Activated CD8-positive, alpha-beta memory T cell treated with anti-CD3 and anti-CD28 coated beads, Interleukin-2, amount 50 U/mL, for 1 hour (primary cell): Measurements from ENCODE around the gene C16orf89.

Experiments used
- DNase-seq: peaks from one replicate; pipeline ENCODE4 v3.0.0-alpha.2; 2020; ENCODE audit errors: extremely low read depth

C16orf89 gene

GRCh38 chr16:5003211-5003610 is 62.5 kb downstream of the C16orf89 start:
- no peak for DNase-seq

GRCh38 chr16:5002699-5003143 is 63.0 kb downstream of the C16orf89 start:
- no peak for DNase-seq

GRCh38 chr16:5001986-5002385 is 63.8 kb downstream of the C16orf89 start:
- no peak for DNase-seq

- no peak for DNase-seq
These were observed 64.2 kb downstream of the C16orf89 start for GRCh38 chr16:5001571-5001970.

- DNase-seq = no peak
These were observed 65.2 kb downstream of the C16orf89 start for GRCh38 chr16:5000573-5001001.

- DNase-seq = no peak
These were observed 70.9 kb downstream of the C16orf89 start for GRCh38 chr16:4994719-4995434.
